ENCODE results near the gene LIX1L. TPM values are rescaled to one million over a fixed set of nuclear protein-coding genes. Genes with fewer than 3 reads are reported as not detected.

The LIX1L gene
- total and polyA plus RNA-seq, 2 of the 13 experiments (the other 11 are each of a cell fraction or from before 2014, with no cell fraction given) = 8.1 to 24.9 TPM

GRCh38 chr1:145985502-145986439 is 28.0 kb upstream of the LIX1L start (continued):
- TF ChIP-seq KAT8 (CRISPR knock-in tag; IDR thresholded peaks at IDR 0.05) (peak; percentile 35; the same call in 1 of the 2 replicates), ARNT (IDR thresholded peaks at IDR 0.05) (no peak), ARNT2 (CRISPR knock-in tag; IDR thresholded peaks at IDR 0.05; ENCODE audit: low read depth) (no peak), ZNF83 (CRISPR knock-in tag; IDR thresholded peaks at IDR 0.05; ENCODE audit: borderline replicate concordance) (no peak), ATF7 (IDR thresholded peaks at IDR 0.05) (no peak), ATF7 (CRISPR knock-in tag; IDR thresholded peaks at IDR 0.05) (no peak), ZKSCAN1 (IDR thresholded peaks at IDR 0.05; ENCODE audit: low read length) (no peak), ZNF558 (CRISPR knock-in tag; IDR thresholded peaks at IDR 0.05; ENCODE audit: borderline replicate concordance) (no peak), MBNL3 (CRISPR knock-in tag; conservative IDR thresholded peaks at IDR 0.05) (no peak), KDM3A (CRISPR knock-in tag; IDR thresholded peaks at IDR 0.05; ENCODE audit: low read depth) (no peak), TEF (CRISPR knock-in tag; IDR thresholded peaks at IDR 0.05) (peak; percentile 41; the same call in 1 of the 2 replicates), YEATS2 (CRISPR knock-in tag; IDR thresholded peaks at IDR 0.05; ENCODE audit: borderline replicate concordance) (no peak), ARHGAP35 (CRISPR knock-in tag; IDR thresholded peaks at IDR 0.05; ENCODE audit: borderline replicate concordance) (no peak), PLRG1 (conservative IDR thresholded peaks at IDR 0.05) (no peak), PPARG (CRISPR knock-in tag; conservative IDR thresholded peaks at IDR 0.05) (0 out of 2 replicates have a peak, but pooled peaks have one; percentile 11), BATF2 (CRISPR knock-in tag; IDR thresholded peaks at IDR 0.05) (no peak), FOXJ3 (CRISPR knock-in tag; IDR thresholded peaks at IDR 0.05; ENCODE audit: borderline replicate concordance) (no peak), ZNF800 (CRISPR knock-in tag; IDR thresholded peaks at IDR 0.05) (no peak), ZFP36L2 (CRISPR knock-in tag; IDR thresholded peaks at IDR 0.05) (no peak), TEAD3 (CRISPR knock-in tag; optimal IDR thresholded peaks at IDR 0.05; ENCODE audit: borderline replicate concordance) (peak; percentile 26), DPF2 (CRISPR knock-in tag; IDR thresholded peaks at IDR 0.05; ENCODE audit: borderline replicate concordance, low read depth) (no peak), PHB2 (IDR thresholded peaks at IDR 0.05; ENCODE audit: partially characterized antibody) (no peak), TERF1 (CRISPR knock-in tag; IDR thresholded peaks at IDR 0.05) (no peak), MED8 (CRISPR knock-in tag; IDR thresholded peaks at IDR 0.05; ENCODE audit: insufficient replicate concordance) (no peak), NR2F6 (IDR thresholded peaks at IDR 0.05) (peak; percentile 55), NR2F6 (CRISPR knock-in tag; IDR thresholded peaks at IDR 0.05) (peak; percentile 52; the same call in 1 of the 2 replicates), PLSCR1 (CRISPR knock-in tag; IDR thresholded peaks at IDR 0.05; ENCODE audit: borderline replicate concordance) (no peak)

Measured in HepG2 (cell line).